Activated CD4-positive, alpha-beta T cell treated with anti-CD3 and anti-CD28 coated beads, Interleukin-10, Interleukin-2, amounts not matched to agents 100 ng/mL and 50 ng/mL, durations not matched to agents 16 hours and 8 hours (primary cell): ENCODE results near the gene ZNF462.

Experiments
- DNase-seq: peaks from one replicate; pipeline ENCODE4 v3.0.0-alpha.2; 2020

The ZNF462 gene

GRCh38 chr9:106866243-106866642 lies 3.3 kb downstream of the ZNF462 start:
- no peak for DNase-seq

GRCh38 chr9:106867286-106867685 lies 4.3 kb downstream of the ZNF462 start:
- no peak for DNase-seq

- no peak for DNase-seq
These were observed 5.1 kb downstream of the ZNF462 start for GRCh38 chr9:106868087-106868486.

- no peak for DNase-seq
These were observed 5.6 kb downstream of the ZNF462 start for GRCh38 chr9:106868565-106868964.

- DNase-seq = no peak
These were observed 6.1 kb downstream of the ZNF462 start for GRCh38 chr9:106869028-106869427.

GRCh38 chr9:106869458-106869857 lies 6.5 kb downstream of the ZNF462 start:
- no peak for DNase-seq

GRCh38 chr9:106872641-106873040 lies 9.7 kb downstream of the ZNF462 start:
- DNase-seq = no peak

GRCh38 chr9:106874031-106874430 lies 11.1 kb downstream of the ZNF462 start:
- no peak for DNase-seq

- DNase-seq = no peak
These were observed 11.7 kb downstream of the ZNF462 start for GRCh38 chr9:106874652-106875051.

GRCh38 chr9:106875529-106875928 lies 12.6 kb downstream of the ZNF462 start:
- DNase-seq = no peak

GRCh38 chr9:106877345-106877744 lies 14.4 kb downstream of the ZNF462 start:
- no peak for DNase-seq

GRCh38 chr9:106878081-106878837 lies 15.3 kb downstream of the ZNF462 start:
- DNase-seq = no peak

- DNase-seq = no peak
These were observed 16.0 kb downstream of the ZNF462 start for GRCh38 chr9:106878934-106879333.

GRCh38 chr9:106879439-106879882 lies 16.5 kb downstream of the ZNF462 start:
- DNase-seq = no peak

- no peak for DNase-seq
These were observed 17.1 kb downstream of the ZNF462 start for GRCh38 chr9:106880081-106880480.

- no peak for DNase-seq
These were observed 17.9 kb downstream of the ZNF462 start for GRCh38 chr9:106880863-106881262.

- no peak for DNase-seq
These were observed 20.1 kb downstream of the ZNF462 start for GRCh38 chr9:106883030-106883429.

- DNase-seq = no peak
These were observed 20.7 kb downstream of the ZNF462 start for GRCh38 chr9:106883626-106884190.

- no peak for DNase-seq
These were observed 22.5 kb downstream of the ZNF462 start for GRCh38 chr9:106885451-106885850.

GRCh38 chr9:106886111-106887046 lies 23.4 kb downstream of the ZNF462 start:
- no peak for DNase-seq

GRCh38 chr9:106887066-106887465 lies 24.1 kb downstream of the ZNF462 start:
- no peak for DNase-seq

- no peak for DNase-seq
These were observed 26.2 kb downstream of the ZNF462 start for GRCh38 chr9:106889061-106889590.

GRCh38 chr9:106890608-106891007 lies 27.6 kb downstream of the ZNF462 start:
- DNase-seq = no peak
